GM06990 (cell line): ENCODE data around the gene STXBP2.
A peak's percentile ranks its signal among the peaks of the same experiment; 100 is the strongest.

Experiments
- DNase-seq: peaks from one replicate; pipeline ENCODE4 v3.0.0-alpha.2; 2011; ENCODE audit not compliant: insufficient read length; ENCODE audit errors: extremely low read depth
- H3K27me3 ChIP-seq: replicated peaks from 2 replicates; pipeline ENCODE4 v1.6.0; 2011; ENCODE audit warnings: low read length; ENCODE audit not compliant: control insufficient read depth, insufficient read depth
- H3K36me3 ChIP-seq: 2 replicates; pipeline ENCODE4 v1.5.1; 2011; ENCODE audit warnings: low read length; ENCODE audit not compliant: control insufficient read depth, insufficient read depth
- H3K4me3 ChIP-seq: replicated peaks from 2 replicates; pipeline ENCODE4 v1.5.1; 2011; ENCODE audit warnings: low read depth, mild to moderate bottlenecking, control low read depth, low read length
- TF ChIP-seq, protein P1 (sequence below): IDR thresholded peaks from 2 replicates; pipeline ENCODE4 v1.5.1; 2011; ENCODE audit warnings: low read length, control low read depth, mild to moderate bottlenecking, inconsistent platforms; ENCODE audit not compliant: insufficient read depth, poor library complexity, severe bottlenecking

Gene STXBP2

DNA sequence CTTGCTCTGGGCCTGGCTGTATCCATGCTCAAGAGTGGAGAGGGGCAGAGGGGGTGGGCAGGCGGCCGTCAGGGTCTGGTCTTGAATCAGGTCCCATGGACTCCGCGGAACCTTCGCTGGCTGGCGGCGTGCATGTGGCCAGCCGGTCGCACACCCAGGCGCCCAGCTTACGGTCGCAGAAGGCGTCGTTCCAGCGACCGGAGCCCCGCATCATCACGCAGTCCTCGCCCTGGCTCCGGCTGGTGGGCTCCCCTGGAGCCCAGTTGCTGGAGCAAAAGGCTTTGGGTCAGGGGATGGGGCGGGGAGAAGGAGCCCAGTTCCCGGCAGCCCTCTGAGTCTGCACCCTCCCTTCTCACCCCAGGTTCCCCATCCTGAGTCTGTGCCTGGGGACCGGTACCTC lies 52.3 kb downstream of the STXBP2 start:
- H3K27me3 ChIP-seq = no peaks in the 10 kb centered on the region
- TF ChIP-seq, protein P1, sequence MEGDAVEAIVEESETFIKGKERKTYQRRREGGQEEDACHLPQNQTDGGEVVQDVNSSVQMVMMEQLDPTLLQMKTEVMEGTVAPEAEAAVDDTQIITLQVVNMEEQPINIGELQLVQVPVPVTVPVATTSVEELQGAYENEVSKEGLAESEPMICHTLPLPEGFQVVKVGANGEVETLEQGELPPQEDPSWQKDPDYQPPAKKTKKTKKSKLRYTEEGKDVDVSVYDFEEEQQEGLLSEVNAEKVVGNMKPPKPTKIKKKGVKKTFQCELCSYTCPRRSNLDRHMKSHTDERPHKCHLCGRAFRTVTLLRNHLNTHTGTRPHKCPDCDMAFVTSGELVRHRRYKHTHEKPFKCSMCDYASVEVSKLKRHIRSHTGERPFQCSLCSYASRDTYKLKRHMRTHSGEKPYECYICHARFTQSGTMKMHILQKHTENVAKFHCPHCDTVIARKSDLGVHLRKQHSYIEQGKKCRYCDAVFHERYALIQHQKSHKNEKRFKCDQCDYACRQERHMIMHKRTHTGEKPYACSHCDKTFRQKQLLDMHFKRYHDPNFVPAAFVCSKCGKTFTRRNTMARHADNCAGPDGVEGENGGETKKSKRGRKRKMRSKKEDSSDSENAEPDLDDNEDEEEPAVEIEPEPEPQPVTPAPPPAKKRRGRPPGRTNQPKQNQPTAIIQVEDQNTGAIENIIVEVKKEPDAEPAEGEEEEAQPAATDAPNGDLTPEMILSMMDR = no peak
- no peak overlapping the region for H3K4me3 ChIP-seq

DNA sequence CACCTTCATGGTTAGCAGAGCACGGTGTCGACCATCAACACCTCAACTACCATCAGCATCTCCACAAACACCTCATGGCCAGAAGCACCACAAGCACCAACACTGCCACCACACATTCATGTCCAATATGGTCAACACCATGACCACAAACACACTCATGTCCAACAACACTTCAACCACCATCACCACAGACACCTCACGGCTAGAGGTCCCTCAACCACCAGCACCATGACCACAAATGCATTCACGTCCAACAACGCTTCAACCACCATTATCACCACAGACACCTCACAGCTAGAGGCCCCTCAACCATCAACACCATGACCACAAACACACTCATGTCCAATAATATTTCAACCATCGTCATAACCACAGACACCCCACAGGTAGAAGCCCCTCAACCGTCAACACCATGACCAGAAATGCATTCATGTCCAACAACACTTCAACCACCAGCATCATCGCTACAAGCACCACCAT lies 53.9 kb downstream of the STXBP2 start:
- no peak for DNase-seq

More for the DNA sequence above, 52.3 kb downstream of the STXBP2 start:
- peaks cover 40% of the 10 kb centered on the region for H3K36me3 ChIP-seq
- DNase-seq = no peak

DNA sequence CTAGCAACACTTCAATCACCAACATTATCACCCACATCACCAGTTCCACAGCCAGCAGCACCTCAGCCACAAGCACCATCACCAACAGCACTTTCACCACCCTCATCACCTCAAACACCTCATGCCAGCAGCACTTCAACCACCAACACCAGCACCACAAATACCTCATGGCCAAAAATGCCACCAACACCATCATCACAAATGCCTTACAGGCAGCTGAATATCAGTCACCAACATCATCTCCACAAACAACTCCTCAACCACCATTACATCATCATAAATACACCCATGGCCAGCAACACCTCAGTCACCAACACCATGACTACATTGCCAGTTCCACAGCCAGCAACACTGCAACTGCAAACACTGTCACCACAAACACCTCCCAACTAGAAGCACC lies 54.6 kb downstream of the STXBP2 start:
- Histone ChIP-seq H3K4me3 (no peak overlapping the region), H3K27me3 (no peaks in the 10 kb centered on the region), H3K36me3 (peaks cover 58% of the 10 kb centered on the region)
- TF ChIP-seq, protein P1 = no peak
- DNase-seq = no peak

More for the DNA sequence above, 53.9 kb downstream of the STXBP2 start:
- Histone ChIP-seq H3K4me3 (no peak overlapping the region), H3K27me3 (no peaks in the 10 kb centered on the region), H3K36me3 (peaks cover 55% of the 10 kb centered on the region)
- TF ChIP-seq, protein P1 = no peak

DNA sequence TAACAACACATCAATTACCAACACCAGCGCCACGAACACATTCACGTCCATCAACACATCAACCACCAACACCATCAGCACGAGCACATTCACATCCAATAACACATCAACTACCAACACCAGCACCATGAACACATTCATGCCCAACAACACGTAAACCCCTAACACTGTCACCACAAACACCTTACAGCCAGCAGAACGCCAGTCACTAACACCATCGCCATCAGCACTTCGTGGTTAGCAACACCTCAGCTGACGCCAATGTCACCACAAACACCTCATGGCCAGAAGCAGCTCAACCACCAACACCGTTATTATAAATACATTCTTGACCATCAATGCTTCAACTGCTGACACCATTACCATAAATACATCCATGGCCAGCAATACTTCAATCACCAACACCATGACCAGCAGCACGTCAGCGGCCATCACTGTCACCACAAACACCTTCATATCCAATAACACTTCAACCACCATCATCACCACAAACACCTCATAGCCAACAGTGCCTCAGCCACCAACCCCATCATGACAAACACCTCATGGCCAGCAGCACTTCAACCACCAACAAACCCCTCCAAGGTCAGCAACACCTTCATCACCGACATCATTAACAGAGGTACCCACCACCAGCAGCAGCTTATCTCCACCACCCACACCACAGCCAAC lies 55.6 kb downstream of the STXBP2 start:
- Histone ChIP-seq H3K27me3 (no peaks in the 10 kb centered on the region), H3K36me3 (peaks cover 67% of the 10 kb centered on the region), H3K4me3 (peak overlapping the region; percentile 21)
- TF ChIP-seq, protein P1 = no peak
- no peak for DNase-seq

DNA sequence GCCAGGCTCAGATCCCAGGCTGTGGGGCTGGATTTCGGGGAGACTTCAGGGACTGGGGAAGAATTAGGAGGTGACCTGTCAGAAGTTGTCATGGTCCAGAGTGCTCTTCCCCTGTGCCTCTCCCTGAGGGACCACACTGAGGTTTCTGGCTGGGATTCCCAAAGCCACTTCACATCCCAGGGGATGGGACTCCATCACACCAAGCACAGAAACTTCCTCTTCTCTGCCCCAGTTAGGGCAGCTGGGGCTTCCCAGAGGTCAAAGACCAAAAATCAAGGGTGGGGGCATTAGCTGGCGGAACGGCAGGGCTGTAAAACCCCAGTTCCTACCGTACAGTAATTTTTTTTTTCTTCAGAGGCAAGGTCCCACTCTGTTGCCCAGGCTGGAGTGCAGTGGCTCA lies 57.6 kb downstream of the STXBP2 start:
- DNase-seq = no peak
- H3K36me3 ChIP-seq = peaks cover 71% of the 10 kb centered on the region
- TF ChIP-seq, protein P1 = no peak
- peak overlapping the region; percentile 43; the same call in 1 of the 2 replicates for H3K4me3 ChIP-seq
- no peaks in the 10 kb centered on the region for H3K27me3 ChIP-seq
